SK-N-MC (cell line): ENCODE results near the gene LRP1B.

Experiments
- DNase-seq: peaks from one replicate; pipeline ENCODE4 v3.0.0-alpha.2; 2011; ENCODE audit warnings: low read depth, low spot score
- H3K27ac ChIP-seq: fragments of 200-600 bp; sonication (generic); 2 replicates; pipeline ENCODE4 v1.5.1; 2016; ENCODE audit warnings: mixed run types
- H3K36me3 ChIP-seq: fragments of 200-600 bp; sonication (generic); 2 replicates; pipeline ENCODE4 v1.6.1; 2017; ENCODE audit warnings: antibody characterized with exemption, low read length, mixed read lengths; ENCODE audit not compliant: insufficient read depth
- H3K4me3 ChIP-seq: fragments of 200-600 bp; sonication (generic); 2 replicates; pipeline ENCODE4 v1.5.1; 2016
- H3K9ac ChIP-seq: fragments of 200-600 bp; sonication (generic); 2 replicates; pipeline ENCODE4 v1.8.0; 2017; ENCODE audit warnings: mixed run types, mixed read lengths; ENCODE audit not compliant: insufficient read length
- H3K9me3 ChIP-seq: fragments of 200-600 bp; sonication (generic); 2 replicates; pipeline ENCODE4 v1.6.1; 2017; ENCODE audit warnings: low read depth, mild to moderate bottlenecking, antibody characterized with exemption, low read length, moderate library complexity, mixed read lengths
- EZH2 ChIP-seq: fragments of 200-600 bp; sonication (generic); IDR thresholded peaks from one replicate; pipeline ENCODE4 v1.6.1; 2017; ENCODE audit warnings: antibody characterized with exemption
- FOXP2 ChIP-seq: optimal IDR thresholded peaks from 2 replicates; pipeline ENCODE3; 2011; ENCODE audit warnings: mild to moderate bottlenecking, moderate library complexity; ENCODE audit not compliant: insufficient read depth; ENCODE audit errors: extremely low read length, control extremely low read depth
- POLR2AphosphoS5 ChIP-seq: IDR thresholded peaks from 2 replicates; pipeline ENCODE4 v1.6.1; 2012; ENCODE audit warnings: mild to moderate bottlenecking, low read depth, low read length, borderline replicate concordance

Gene LRP1B

GRCh38 chr2:142065700-142066099 lies 65.1 kb downstream of the LRP1B start:
- H3K36me3 ChIP-seq, result no peaks in the 10 kb centered on the region
- H3K27ac ChIP-seq, result no peak overlapping the region
- H3K9me3 ChIP-seq, result no peaks in the 10 kb centered on the region
- H3K4me3 ChIP-seq, result no peak overlapping the region
- no peak overlapping the region for H3K9ac ChIP-seq
- TF ChIP-seq EZH2 (no peak), POLR2AphosphoS5 (no peak), FOXP2 (no peak)
- no peak for DNase-seq

DNA sequence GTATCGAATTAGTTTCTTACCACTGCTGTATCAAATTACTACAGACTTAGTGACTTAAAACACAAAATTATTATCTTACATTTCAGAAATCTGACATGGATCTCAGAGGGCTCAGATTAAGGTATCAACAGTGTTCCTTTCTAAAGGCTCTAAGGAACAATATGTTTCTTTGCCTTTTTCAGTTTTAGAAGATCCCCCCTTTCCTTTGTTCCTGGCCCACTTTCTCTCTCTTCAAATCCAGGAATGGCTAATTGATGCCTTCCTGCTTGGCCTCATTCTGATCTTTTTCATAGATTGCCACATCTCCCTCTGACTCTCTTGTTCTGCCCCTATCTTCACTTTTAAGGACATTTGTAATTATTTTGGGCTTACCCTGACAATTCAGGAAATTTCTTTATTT lies 65.7 kb downstream of the LRP1B start:
- TF ChIP-seq POLR2AphosphoS5, result no peak
- DNase-seq, result no peak
- no peak overlapping the region for H3K27ac ChIP-seq
- H3K4me3 ChIP-seq, result no peak overlapping the region
- no peaks in the 10 kb centered on the region for H3K36me3 ChIP-seq
- no peaks in the 10 kb centered on the region for H3K9me3 ChIP-seq
- H3K9ac ChIP-seq, result no peak overlapping the region

GRCh38 chr2:142061733-142062132 lies 69.1 kb downstream of the LRP1B start:
- H3K36me3 ChIP-seq, result no peaks in the 10 kb centered on the region
- no peaks in the 10 kb centered on the region for H3K9me3 ChIP-seq
- no peak overlapping the region for H3K9ac ChIP-seq
- H3K4me3 ChIP-seq, result no peak overlapping the region
- no peak for DNase-seq
- TF ChIP-seq FOXP2, result no peak
- no peak for TF ChIP-seq POLR2AphosphoS5
- TF ChIP-seq EZH2, result no peak
- H3K27ac ChIP-seq, result no peak overlapping the region

DNA sequence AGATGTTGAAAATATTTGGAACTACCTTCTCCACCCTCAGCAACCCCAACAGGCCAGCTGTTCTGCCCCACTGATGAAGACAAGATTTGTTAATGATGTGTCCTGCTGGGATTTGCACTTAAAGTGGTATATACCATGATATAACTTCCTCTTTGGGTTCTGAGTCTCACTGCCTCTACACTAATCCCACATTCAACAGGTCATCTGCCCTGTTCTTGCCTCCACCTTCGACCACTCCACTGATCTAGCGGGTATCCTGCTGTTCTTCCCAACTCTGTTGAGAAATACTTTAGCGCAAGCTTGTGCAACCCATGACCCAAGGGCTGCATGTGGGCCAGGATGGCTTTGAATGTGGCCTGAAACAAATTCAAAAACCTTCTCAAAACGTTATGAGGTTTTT lies 72.7 kb downstream of the LRP1B start:
- TF ChIP-seq EZH2 (no peak), POLR2AphosphoS5 (no peak), FOXP2 (no peak)
- Histone ChIP-seq H3K9me3 (no peaks in the 10 kb centered on the region), H3K27ac (no peak overlapping the region), H3K36me3 (no peaks in the 10 kb centered on the region), H3K9ac (no peak overlapping the region), H3K4me3 (no peak overlapping the region)
- DNase-seq, result no peak

- DNase-seq, result no peak
- Histone ChIP-seq H3K9me3 (no peaks in the 10 kb centered on the region), H3K36me3 (no peaks in the 10 kb centered on the region), H3K27ac (no peak overlapping the region), H3K4me3 (no peak overlapping the region), H3K9ac (no peak overlapping the region)
- no peak for TF ChIP-seq FOXP2
- no peak for TF ChIP-seq EZH2
- no peak for TF ChIP-seq POLR2AphosphoS5
Measured at GRCh38 chr2:142056784-142057183, 74.0 kb downstream of the LRP1B start.

- TF ChIP-seq EZH2 (no peak), FOXP2 (no peak)
- no peak for DNase-seq
- no peak overlapping the region for H3K27ac ChIP-seq
- no peak overlapping the region for H3K9ac ChIP-seq
- H3K4me3 ChIP-seq, result no peak overlapping the region
- no peaks in the 10 kb centered on the region for H3K9me3 ChIP-seq
- no peaks in the 10 kb centered on the region for H3K36me3 ChIP-seq
Measured at GRCh38 chr2:142052220-142052863, 78.5 kb downstream of the LRP1B start.

- Histone ChIP-seq H3K36me3 (no peaks in the 10 kb centered on the region), H3K9me3 (no peaks in the 10 kb centered on the region), H3K27ac (0 out of 2 replicates have a peak overlapping the region, but pooled peaks have one; percentile 26), H3K4me3 (no peak overlapping the region), H3K9ac (no peak overlapping the region)
- DNase-seq, result no peak
- TF ChIP-seq FOXP2, result no peak
Measured at GRCh38 chr2:142048581-142048980, 82.2 kb downstream of the LRP1B start.

DNA sequence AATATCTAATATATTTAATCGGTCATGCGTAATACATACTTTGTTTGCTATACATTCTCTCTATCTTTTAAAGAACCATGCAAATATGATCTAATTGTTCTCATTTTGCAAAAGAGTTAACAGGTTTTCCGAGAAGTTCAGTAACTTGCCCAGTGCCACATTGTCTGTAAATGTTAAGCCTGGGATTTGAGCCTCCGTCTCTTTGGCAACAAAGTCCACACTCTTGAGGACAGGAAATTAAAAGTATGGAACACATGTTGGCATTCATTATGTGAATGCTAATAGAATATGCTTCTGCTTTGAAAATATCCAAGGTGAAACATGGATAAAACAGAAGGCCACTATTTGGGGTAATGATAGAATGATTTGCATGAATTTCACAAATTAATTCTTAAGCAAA lies 85.2 kb downstream of the LRP1B start:
- TF ChIP-seq EZH2 (no peak), POLR2AphosphoS5 (no peak), FOXP2 (no peak)
- no peaks in the 10 kb centered on the region for H3K9me3 ChIP-seq

DNA sequence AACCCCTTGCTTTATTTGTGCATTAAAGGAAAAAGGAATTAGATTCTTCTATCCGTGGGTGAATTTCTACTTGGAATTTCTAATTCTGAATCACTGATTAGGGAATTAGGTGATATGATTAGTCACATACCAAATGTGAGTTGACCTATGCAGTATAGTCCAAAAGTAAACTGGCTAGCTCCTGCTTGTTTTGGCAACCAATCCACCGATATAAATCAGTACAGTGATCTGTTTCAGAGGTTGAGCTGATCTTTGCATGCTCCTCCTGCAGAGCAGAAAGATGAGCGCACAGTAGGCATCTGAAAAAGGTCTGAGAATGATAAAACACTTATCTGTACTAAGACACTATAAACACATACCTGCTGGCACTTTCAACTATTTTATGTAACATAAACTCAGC lies 86.6 kb downstream of the LRP1B start:
- TF ChIP-seq POLR2AphosphoS5 (no peak), EZH2 (no peak), FOXP2 (no peak)
- Histone ChIP-seq H3K4me3 (no peak overlapping the region), H3K36me3 (no peaks in the 10 kb centered on the region), H3K9me3 (no peaks in the 10 kb centered on the region), H3K27ac (no peak overlapping the region), H3K9ac (no peak overlapping the region)
- no peak for DNase-seq

More for the DNA sequence above, 85.2 kb downstream of the LRP1B start:
- H3K9ac ChIP-seq, result no peak overlapping the region
- no peaks in the 10 kb centered on the region for H3K36me3 ChIP-seq
- no peak for DNase-seq
- no peak overlapping the region for H3K4me3 ChIP-seq
- peak overlapping the region; percentile 21; the same call in 1 of the 2 replicates for H3K27ac ChIP-seq
